HG03175 (cell line): ENCODE measurements around the gene MAEA.

Source experiments
- ATAC-seq: cut with Tn5 transposase; IDR thresholded peaks from one replicate; pipeline ENCODE4 v1.9.1; 2021; ENCODE audit warnings: mild to moderate bottlenecking, moderate library complexity; ENCODE audit not compliant: unreplicated experiment

The MAEA gene

GRCh38 chr4:1249731-1250526 is 39.8 kb upstream of the MAEA start:
- ATAC-seq = peak; percentile 1

GRCh38 chr4:1250527-1250812 is 39.2 kb upstream of the MAEA start:
- ATAC-seq = no peak

- no peak for ATAC-seq
Measured at GRCh38 chr4:1250921-1251772, 38.5 kb upstream of the MAEA start.

GRCh38 chr4:1251773-1252066 is 38.0 kb upstream of the MAEA start:
- ATAC-seq = no peak

- no peak for ATAC-seq
Measured at GRCh38 chr4:1252928-1253492, 36.7 kb upstream of the MAEA start.

- no peak for ATAC-seq
Measured at GRCh38 chr4:1253831-1254230, 35.9 kb upstream of the MAEA start.

GRCh38 chr4:1255151-1255550 is 34.5 kb upstream of the MAEA start:
- no peak for ATAC-seq

GRCh38 chr4:1255699-1256098 is 34.0 kb upstream of the MAEA start:
- no peak for ATAC-seq

GRCh38 chr4:1258457-1258856 is 31.2 kb upstream of the MAEA start:
- no peak for ATAC-seq

- no peak for ATAC-seq
Measured at GRCh38 chr4:1259966-1260365, 29.7 kb upstream of the MAEA start.

GRCh38 chr4:1260418-1261106 is 29.1 kb upstream of the MAEA start:
- no peak for ATAC-seq

- no peak for ATAC-seq
Measured at GRCh38 chr4:1261107-1261928, 28.4 kb upstream of the MAEA start.

- ATAC-seq = no peak
Measured at GRCh38 chr4:1264942-1265341, 24.7 kb upstream of the MAEA start.

GRCh38 chr4:1265351-1265750 is 24.3 kb upstream of the MAEA start:
- no peak for ATAC-seq

- no peak for ATAC-seq
Measured at GRCh38 chr4:1266881-1267763, 22.6 kb upstream of the MAEA start.

- no peak for ATAC-seq
Measured at GRCh38 chr4:1269209-1269608, 20.5 kb upstream of the MAEA start.

GRCh38 chr4:1271686-1272085 is 18.0 kb upstream of the MAEA start:
- no peak for ATAC-seq

GRCh38 chr4:1274871-1275270 is 14.8 kb upstream of the MAEA start:
- ATAC-seq = no peak

- ATAC-seq = no peak
Measured at GRCh38 chr4:1276984-1277383, 12.7 kb upstream of the MAEA start.
